ENCODE measurements around the gene IFNA2. TPM values are rescaled to one million over a fixed set of nuclear protein-coding genes. Genes with fewer than 3 reads are reported as not detected.
A peak's percentile ranks its signal among the peaks of the same experiment; 100 is the strongest.

The IFNA2 gene
- polyA plus RNA-seq, 1 donor: not detected

- peak within 1 kb of the TSS; percentile 97 for H3K27ac ChIP-seq (ENCODE audit: low read length)
- H3K36me3 ChIP-seq (ENCODE audit: control insufficient read depth, insufficient read depth, low read length): peaks cover 8% of the 10 kb centered on the region
- DNase-seq: peak; percentile 91 to 96
- peaks cover 10% of the 10 kb centered on the region for H3K4me1 ChIP-seq (ENCODE audit: control insufficient read depth, insufficient read depth, low read length)
- peak within 1 kb of the TSS; percentile 97 for H3K4me3 ChIP-seq (ENCODE audit: low read length)
- no CpG with 5 or more reads among the region's 55 CpGs for WGBS (ENCODE audit: insufficient coverage, low lambda C conversion rate)
- H3K27me3 ChIP-seq (ENCODE audit: control insufficient read depth, insufficient read depth, low read length): peaks cover 5% of the 10 kb centered on the region
- no peaks in the 10 kb centered on the region for H3K9me3 ChIP-seq (ENCODE audit: control insufficient read depth, low read depth, low read length)
Measured at GRCh38 chr9:21334701-21335632, 50.2 kb downstream of the IFNA2 start, which contains the start of gene KLHL9. Gene KLHL9 (minus strand): TSS chr9:21335404. CDS start chr9:21334859, 545 bp downstream.

Other genes with a start within 250 kb of the IFNA2 start
- 0.06 TPM for gene IFNW1, start 243.6 kb downstream of the IFNA2 start, polyA plus RNA-seq
- 0.13 TPM for gene IFNA21, start 218.7 kb downstream of the IFNA2 start, polyA plus RNA-seq
- gene IFNA4, start 197.8 kb downstream of the IFNA2 start, polyA plus RNA-seq: not detected
- gene IFNA7, start 183.2 kb downstream of the IFNA2 start, polyA plus RNA-seq: not detected
- not detected for gene IFNA10, start 178.3 kb downstream of the IFNA2 start, polyA plus RNA-seq
- not detected for gene IFNA16, start 168.1 kb downstream of the IFNA2 start, polyA plus RNA-seq
- gene IFNA17, start 157.2 kb downstream of the IFNA2 start, polyA plus RNA-seq: not detected
- not detected for gene IFNA14, start 145.4 kb downstream of the IFNA2 start, polyA plus RNA-seq
- gene IFNA5, start 80.1 kb downstream of the IFNA2 start, polyA plus RNA-seq: not detected
- 32.8 TPM for gene KLHL9, start 50.0 kb downstream of the IFNA2 start, polyA plus RNA-seq
- not detected for gene IFNA6, start 34.5 kb downstream of the IFNA2 start, polyA plus RNA-seq
- 0.12 TPM for gene IFNA13, start 17.3 kb downstream of the IFNA2 start, polyA plus RNA-seq
- gene IFNA8, start 23.7 kb upstream of the IFNA2 start, polyA plus RNA-seq: not detected
- not detected for gene IFNA1, start 55.0 kb upstream of the IFNA2 start, polyA plus RNA-seq
- 1.8 TPM for gene IFNE, start 96.9 kb upstream of the IFNA2 start, polyA plus RNA-seq